ENCODE measurements around the gene ADAM19.

The ADAM19 gene

DNA sequence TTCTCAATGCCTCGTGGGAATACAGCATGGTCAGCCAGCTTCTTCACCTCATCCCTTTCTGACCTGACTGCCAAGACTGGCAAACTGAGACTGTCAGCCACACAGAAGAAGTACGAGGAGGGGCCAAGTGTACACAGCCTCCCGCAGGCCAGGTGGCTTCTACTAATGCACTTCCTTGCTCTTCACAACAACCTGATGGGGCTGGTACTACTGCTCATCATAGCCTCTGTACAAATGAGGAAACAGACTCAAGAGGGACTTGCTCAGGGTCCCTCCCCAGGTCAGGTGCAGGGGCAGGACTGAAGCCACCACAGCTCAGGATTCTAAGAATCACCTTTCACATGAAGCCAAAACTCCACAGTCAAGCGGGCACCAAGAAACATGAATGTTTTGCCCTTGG lies 94.3 kb downstream of the ADAM19 start:
- H2AFZ ChIP-seq (ENCODE audit: low read depth, low read length), result no peak overlapping the region
- no peak overlapping the region for H3K9ac ChIP-seq (ENCODE audit: low read depth, low read length)
- H4K20me1 ChIP-seq (ENCODE audit: insufficient read depth, low read length), result no peaks in the 10 kb centered on the region
- H3K9me3 ChIP-seq (ENCODE audit: insufficient read depth, low read length, severe bottlenecking), result no peaks in the 10 kb centered on the region
- H3K4me2 ChIP-seq (ENCODE audit: insufficient read depth, low read length), result no peak overlapping the region
- DNase-seq (no peak), ATAC-seq (ENCODE audit: insufficient read depth, low read depth) (no peak)
- H3K79me2 ChIP-seq (ENCODE audit: insufficient read depth, low read length), result no peaks in the 10 kb centered on the region
- H3K4me1 ChIP-seq (ENCODE audit: insufficient read depth, low read length), result no peaks in the 10 kb centered on the region
- no peak overlapping the region for H3K4me3 ChIP-seq (ENCODE audit: low read depth in 1 of 2, low read length in 2 of 2)
- H3K36me3 ChIP-seq (ENCODE audit: insufficient read depth, low read length), result peaks cover 10% of the 10 kb centered on the region; the same call in 1 of the 2 replicates
- no peak overlapping the region for H3K27ac ChIP-seq (ENCODE audit: low read length)
- H3K27me3 ChIP-seq (ENCODE audit: insufficient read depth, low read length, poor library complexity), result no peaks in the 10 kb centered on the region
- TF ChIP-seq CTCF (IDR thresholded peaks at IDR 0.05; ENCODE audit: borderline replicate concordance, extremely low read depth, low read length, poor library complexity, severe bottlenecking), result no peak
- no peak for TF ChIP-seq EZH2 (IDR thresholded peaks at IDR 0.05; ENCODE audit: borderline replicate concordance, low read depth, low read length, severe bottlenecking)

GRCh38 chr5:157479612-157480510 lies 95.7 kb downstream of the ADAM19 start:
- no peaks in the 10 kb centered on the region for H3K27me3 ChIP-seq (ENCODE audit: insufficient read depth, low read length, poor library complexity)
- H3K4me1 ChIP-seq (ENCODE audit: insufficient read depth, low read length), result no peaks in the 10 kb centered on the region
- TF ChIP-seq EZH2 (IDR thresholded peaks at IDR 0.05; ENCODE audit: borderline replicate concordance, low read depth, low read length, severe bottlenecking) (no peak), CTCF (IDR thresholded peaks at IDR 0.05; ENCODE audit: borderline replicate concordance, extremely low read depth, low read length, poor library complexity, severe bottlenecking) (no peak)
- ATAC-seq (ENCODE audit: insufficient read depth, low read depth) (no peak), DNase-seq (no peak)
- no peak overlapping the region for H3K9ac ChIP-seq (ENCODE audit: low read depth, low read length)
- no peak overlapping the region for H3K27ac ChIP-seq (ENCODE audit: low read length)
- H4K20me1 ChIP-seq (ENCODE audit: insufficient read depth, low read length), result no peaks in the 10 kb centered on the region
- H3K4me3 ChIP-seq (ENCODE audit: low read depth in 1 of 2, low read length in 2 of 2), result no peak overlapping the region
- H3K9me3 ChIP-seq (ENCODE audit: insufficient read depth, low read length, severe bottlenecking), result no peaks in the 10 kb centered on the region
- H3K36me3 ChIP-seq (ENCODE audit: insufficient read depth, low read length), result peaks cover 5% of the 10 kb centered on the region; the same call in 1 of the 2 replicates
- no peak overlapping the region for H3K4me2 ChIP-seq (ENCODE audit: insufficient read depth, low read length)
- H3K79me2 ChIP-seq (ENCODE audit: insufficient read depth, low read length), result no peaks in the 10 kb centered on the region
- no peak overlapping the region for H2AFZ ChIP-seq (ENCODE audit: low read depth, low read length)

- no peak overlapping the region for H3K4me2 ChIP-seq (ENCODE audit: insufficient read depth, low read length)
- H4K20me1 ChIP-seq (ENCODE audit: insufficient read depth, low read length), result no peaks in the 10 kb centered on the region
- H3K4me3 ChIP-seq (ENCODE audit: low read depth in 1 of 2, low read length in 2 of 2), result no peak overlapping the region
- H3K9me3 ChIP-seq (ENCODE audit: insufficient read depth, low read length, severe bottlenecking), result no peaks in the 10 kb centered on the region
- no peak overlapping the region for H3K27ac ChIP-seq (ENCODE audit: low read length)
- no peak overlapping the region for H3K9ac ChIP-seq (ENCODE audit: low read depth, low read length)
- H2AFZ ChIP-seq (ENCODE audit: low read depth, low read length), result no peak overlapping the region
- H3K36me3 ChIP-seq (ENCODE audit: insufficient read depth, low read length), result peaks cover 5% of the 10 kb centered on the region; the same call in 1 of the 2 replicates
- H3K4me1 ChIP-seq (ENCODE audit: insufficient read depth, low read length), result no peaks in the 10 kb centered on the region
- ATAC-seq (ENCODE audit: insufficient read depth, low read depth) (no peak), DNase-seq (no peak)
- TF ChIP-seq CTCF (IDR thresholded peaks at IDR 0.05; ENCODE audit: borderline replicate concordance, extremely low read depth, low read length, poor library complexity, severe bottlenecking) (no peak), EZH2 (IDR thresholded peaks at IDR 0.05; ENCODE audit: borderline replicate concordance, low read depth, low read length, severe bottlenecking) (no peak)
- H3K27me3 ChIP-seq (ENCODE audit: insufficient read depth, low read length, poor library complexity), result no peaks in the 10 kb centered on the region
- no peaks in the 10 kb centered on the region for H3K79me2 ChIP-seq (ENCODE audit: insufficient read depth, low read length)
Measured at GRCh38 chr5:157479166-157479565, 96.4 kb downstream of the ADAM19 start.

Measured in DND-41 (cell line).